Nephron (organoid): ENCODE measurements around the gene MRPS2.
"Not testable (repeated sequence)": the region's sequence is repeated elsewhere in the genome, so short reads cannot be mapped to it uniquely, and the experiment has no call there.

Experiments used
- H3K27ac Mint-ChIP-seq, 3 experiments: 2 replicates each; pipeline ENCODE4 v1.8.0; 2020; ENCODE audit warnings: mixed read lengths in 3 of 3, mild to moderate bottlenecking in 2 of 3, moderate library complexity in 1 of 3
- H3K27me3 Mint-ChIP-seq: 2 replicates; pipeline ENCODE4 v1.8.0; 2021; ENCODE audit warnings: low read depth, mild to moderate bottlenecking, moderate library complexity, mixed read lengths
- H3K36me3 Mint-ChIP-seq: 2 replicates; pipeline ENCODE4 v1.8.0; 2020; ENCODE audit warnings: low read depth, mixed read lengths
- H3K4me1 Mint-ChIP-seq: 2 replicates; pipeline ENCODE4 v1.8.0; 2020; ENCODE audit warnings: mixed read lengths
- H3K4me3 Mint-ChIP-seq, 3 experiments: 2 replicates each; pipeline ENCODE4 v1.8.0; 2020; ENCODE audit warnings: mild to moderate bottlenecking in 3 of 3, mixed read lengths in 3 of 3, moderate library complexity in 2 of 3
- H3K9me3 Mint-ChIP-seq: 2 replicates; pipeline ENCODE4 v1.8.0; 2020; ENCODE audit warnings: mixed read lengths
- CTCF ChIP-seq, 3 experiments: fragments of 200-600 bp; sonication (generic); IDR thresholded peaks; one replicate each; pipeline ENCODE4 v1.5.0; 2021; ENCODE audit warnings: antibody characterized with exemption in 3 of 3; ENCODE audit not compliant: unreplicated experiment in 3 of 3

MRPS2 gene

GRCh38 chr9:135524130-135524861 is 23.8 kb downstream of the MRPS2 start:
- Mint-ChIP-seq H3K36me3 (no peaks in the 10 kb centered on the region), H3K27ac (no peak overlapping the region), H3K27me3 (peaks cover 14% of the 10 kb centered on the region), H3K4me3 (no peak overlapping the region), H3K4me1 (no peaks in the 10 kb centered on the region), H3K9me3 (peaks cover 3% of the 10 kb centered on the region)
- no peak for TF ChIP-seq CTCF (IDR thresholded peaks at IDR 0.05; ENCODE audit: unreplicated experiment in 3 of 3)

DNA sequence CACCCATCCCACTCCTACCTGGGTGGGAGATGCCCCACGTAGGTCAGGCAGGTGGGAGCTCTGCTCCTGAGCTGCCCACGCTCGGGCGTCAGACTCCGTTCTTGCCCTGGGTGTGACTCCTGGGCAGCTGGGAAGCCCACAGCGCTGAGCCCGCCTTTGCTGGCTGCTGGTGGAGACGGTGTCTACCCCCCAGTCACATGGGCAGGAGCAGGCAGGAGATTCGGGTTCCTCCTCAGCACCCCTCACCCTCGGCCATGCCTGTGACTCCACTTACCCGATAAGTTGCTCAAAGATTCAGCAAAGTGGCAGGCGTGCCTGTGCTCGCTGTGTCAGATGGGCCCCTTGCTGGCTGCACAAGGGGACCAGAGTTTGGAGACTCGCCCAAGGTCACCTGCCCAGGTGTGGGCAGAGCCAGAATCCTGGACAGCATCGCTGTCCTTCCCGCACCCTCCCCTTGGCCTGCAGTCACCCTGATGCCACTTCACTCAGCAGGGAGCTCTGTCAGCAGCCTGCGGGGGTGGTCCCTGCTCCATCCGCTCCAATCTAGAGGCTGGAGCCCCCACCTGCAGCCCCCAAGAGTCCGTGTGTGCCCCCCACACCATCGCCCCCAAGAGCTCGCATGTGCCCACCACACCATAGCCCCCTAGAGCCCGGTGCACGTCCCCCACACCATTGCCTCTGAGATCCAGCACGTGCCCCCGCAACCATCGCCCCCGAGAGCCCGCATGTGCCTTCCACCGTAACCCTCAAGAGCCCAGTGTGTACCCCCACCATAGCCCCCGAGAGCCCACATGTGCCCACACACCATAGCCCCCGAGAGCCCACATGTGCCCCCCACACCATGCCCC is 25.0 kb downstream of the MRPS2 start:
- no peaks in the 10 kb centered on the region for H3K4me1 Mint-ChIP-seq
- no peak overlapping the region for H3K4me3 Mint-ChIP-seq
- no peak overlapping the region for H3K27ac Mint-ChIP-seq
- H3K27me3 Mint-ChIP-seq, result peaks cover 13% of the 10 kb centered on the region
- no peaks in the 10 kb centered on the region for H3K36me3 Mint-ChIP-seq
- H3K9me3 Mint-ChIP-seq, result peaks cover 10% of the 10 kb centered on the region
- no peak for TF ChIP-seq CTCF (IDR thresholded peaks at IDR 0.05; ENCODE audit: unreplicated experiment in 3 of 3)

GRCh38 chr9:135526089-135526729 is 25.7 kb downstream of the MRPS2 start:
- peaks cover 9% of the 10 kb centered on the region for H3K27me3 Mint-ChIP-seq
- no peaks in the 10 kb centered on the region for H3K4me1 Mint-ChIP-seq
- peaks cover 10% of the 10 kb centered on the region for H3K9me3 Mint-ChIP-seq
- no peaks in the 10 kb centered on the region for H3K36me3 Mint-ChIP-seq
- H3K27ac Mint-ChIP-seq, result no peak overlapping the region
- H3K4me3 Mint-ChIP-seq, result no peak overlapping the region
- TF ChIP-seq CTCF (IDR thresholded peaks at IDR 0.05; ENCODE audit: unreplicated experiment in 3 of 3), result no peak

GRCh38 chr9:135526730-135527571 is 26.5 kb downstream of the MRPS2 start:
- no peaks in the 10 kb centered on the region for H3K36me3 Mint-ChIP-seq
- H3K9me3 Mint-ChIP-seq, result peaks cover 10% of the 10 kb centered on the region
- no peak overlapping the region for H3K27ac Mint-ChIP-seq
- H3K4me3 Mint-ChIP-seq, result no peak overlapping the region
- TF ChIP-seq CTCF (IDR thresholded peaks at IDR 0.05; ENCODE audit: unreplicated experiment in 3 of 3), result no peak
- peaks cover 9% of the 10 kb centered on the region for H3K27me3 Mint-ChIP-seq
- H3K4me1 Mint-ChIP-seq, result no peaks in the 10 kb centered on the region

DNA sequence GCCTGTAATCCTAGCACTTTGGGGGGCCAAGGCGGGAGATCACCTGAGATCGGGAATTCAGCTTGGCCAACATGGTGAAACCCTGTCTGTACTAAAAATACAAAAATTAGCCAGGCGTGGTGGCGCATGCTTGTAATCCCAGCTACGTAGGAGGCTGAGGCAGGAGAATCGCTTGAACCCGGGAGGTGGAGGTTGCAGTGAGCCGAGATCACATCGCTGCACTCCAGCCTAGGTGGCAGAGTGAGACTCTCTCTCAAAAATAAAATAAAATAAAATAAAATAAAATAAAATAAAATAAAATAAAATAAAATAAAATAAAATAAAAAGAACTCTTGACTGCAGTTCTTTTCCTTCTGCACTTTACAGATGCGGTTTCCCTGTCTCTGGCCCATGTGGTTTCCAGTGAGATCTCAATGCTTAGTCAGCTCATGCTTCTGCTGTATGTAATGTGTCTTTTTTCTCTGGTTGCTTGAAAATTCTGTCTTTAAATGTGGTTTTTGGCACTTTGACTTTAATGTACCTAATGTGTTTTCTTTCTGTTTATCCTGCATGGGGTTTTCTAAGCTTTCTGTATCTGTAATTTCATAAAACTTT is 28.5 kb downstream of the MRPS2 start:
- H3K4me3 Mint-ChIP-seq, H3K27me3 Mint-ChIP-seq, H3K4me1 Mint-ChIP-seq, H3K36me3 Mint-ChIP-seq, H3K27ac Mint-ChIP-seq: not testable (repeated sequence)
- H3K9me3 Mint-ChIP-seq, result peaks cover 10% of the 10 kb centered on the region
